Karpas-422 (cell line): Measurements from ENCODE around the gene CXXC5. TPM values are rescaled to one million over a fixed set of nuclear protein-coding genes. Genes with fewer than 3 reads are reported as not detected.
A peak's percentile ranks its signal among the peaks of the same experiment; 100 is the strongest.

Experiments
- DNase-seq: peaks from one replicate; pipeline ENCODE4 v3.0.0-alpha.2; 2015
- H2AFZ ChIP-seq: fragments of 200-600 bp; sonication (generic); 2 replicates; pipeline ENCODE4 v1.6.1; 2014; ENCODE audit warnings: antibody characterized with exemption, low read length, mixed read lengths
- H3K27ac ChIP-seq: fragments of 200-600 bp; sonication (generic); 2 replicates; pipeline ENCODE4 v1.5.1; 2014; ENCODE audit warnings: mild to moderate bottlenecking, low read length, moderate library complexity
- H3K27me3 ChIP-seq: fragments of 200-600 bp; sonication (generic); 2 replicates; pipeline ENCODE4 v1.6.1; 2014; ENCODE audit warnings: low read length, mixed read lengths
- H3K36me3 ChIP-seq: fragments of 200-600 bp; sonication (generic); 2 replicates; pipeline ENCODE4 v1.6.1; 2014; ENCODE audit warnings: low read length, mixed read lengths; ENCODE audit not compliant: insufficient read depth
- H3K4me1 ChIP-seq: fragments of 200-600 bp; sonication (generic); 2 replicates; pipeline ENCODE4 v1.6.1; 2014; ENCODE audit warnings: mild to moderate bottlenecking, low read length, mixed read lengths
- H3K4me2 ChIP-seq: fragments of 200-600 bp; sonication (generic); 2 replicates; pipeline ENCODE4 v1.6.1; 2014; ENCODE audit warnings: low read length, low read depth, mild to moderate bottlenecking; ENCODE audit not compliant: poor library complexity, severe bottlenecking
- H3K4me3 ChIP-seq: fragments of 200-600 bp; sonication (generic); 2 replicates; pipeline ENCODE4 v1.5.1; 2014; ENCODE audit warnings: mild to moderate bottlenecking, antibody characterized with exemption, low read length, mixed read lengths
- H3K79me2 ChIP-seq: fragments of 200-600 bp; sonication (generic); 2 replicates; pipeline ENCODE4 v1.6.1; 2014; ENCODE audit warnings: mild to moderate bottlenecking, low read length, mixed read lengths
- H3K9ac ChIP-seq: fragments of 200-600 bp; sonication (generic); 2 replicates; pipeline ENCODE4 v1.6.0; 2014; ENCODE audit warnings: low read length
- H3K9me2 ChIP-seq: fragments of 200-600 bp; sonication (generic), shearing (Covaris generic); replicated peaks from 2 replicates; pipeline ENCODE4 v1.6.0; 2014; ENCODE audit warnings: mild to moderate bottlenecking, low read length, moderate library complexity; ENCODE audit not compliant: insufficient read depth
- H3K9me3 ChIP-seq: fragments of 300-700, 200-600 bp; sonication (generic); 2 replicates; pipeline ENCODE4 v1.6.1; 2014; ENCODE audit warnings: low read length, mixed read lengths
- H4K20me1 ChIP-seq: fragments of 200-600 bp; sonication (generic); 2 replicates; pipeline ENCODE4 v1.6.1; 2014; ENCODE audit warnings: mild to moderate bottlenecking, antibody characterized with exemption, low read length, low read depth; ENCODE audit not compliant: insufficient read depth
- total RNA-seq: library from RNA; depleted of rRNA; stranded (reverse); fragments of >200 nt; shearing (Covaris generic); gene quantifications from 2 replicates; pipeline ENCODE4 v1.2.3, GENCODE V29; 2014; ENCODE audit warnings: low replicate concordance

Gene CXXC5
- total RNA-seq, 1 experiment from 2014 or later = 2.9 TPM

DNA sequence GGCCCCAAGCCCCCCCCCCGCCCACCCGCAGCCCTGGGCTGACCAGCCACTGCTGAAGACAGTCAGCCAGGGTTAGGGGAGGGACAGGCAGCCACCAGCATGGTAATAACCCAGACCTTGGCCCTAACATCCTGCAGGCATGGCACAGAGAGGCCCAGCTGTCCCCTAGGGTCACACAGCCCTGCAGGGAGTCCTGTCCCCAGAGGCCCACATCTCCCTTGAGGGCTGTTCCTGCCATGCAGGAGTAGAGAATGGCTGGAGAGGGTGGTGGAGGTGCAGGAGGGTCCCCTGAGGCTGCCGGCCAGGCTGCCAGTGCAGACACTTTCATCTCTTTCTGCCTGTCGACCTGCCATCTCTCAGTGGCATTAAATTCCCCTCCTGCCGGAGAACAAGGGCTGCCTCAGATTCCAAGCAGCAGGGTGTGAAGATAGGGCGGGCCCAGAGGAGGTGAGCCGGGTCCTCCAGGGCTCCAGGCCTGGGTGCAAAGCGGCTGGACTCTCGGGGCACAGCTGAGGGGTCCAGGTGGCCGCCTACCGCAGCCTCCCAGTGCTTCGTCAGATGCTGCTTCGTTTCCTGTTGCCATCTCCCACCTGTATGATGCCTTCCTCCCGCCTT lies 40.0 kb downstream of the CXXC5 start:
- H3K4me1 ChIP-seq = peaks cover 25% of the 10 kb centered on the region
- H2AFZ ChIP-seq = no peak overlapping the region
- no peak overlapping the region for H3K9ac ChIP-seq
- no peaks in the 10 kb centered on the region for H3K36me3 ChIP-seq
- no peak overlapping the region for H3K27ac ChIP-seq
- 0 out of 2 replicates have a peak, but pooled peaks cover 3% of the 10 kb centered on the region for H4K20me1 ChIP-seq
- H3K4me3 ChIP-seq = no peak overlapping the region
- no peaks in the 10 kb centered on the region for H3K9me3 ChIP-seq
- no peaks in the 10 kb centered on the region for H3K79me2 ChIP-seq
- DNase-seq = no peak
- H3K9me2 ChIP-seq = no peaks in the 10 kb centered on the region
- no peaks in the 10 kb centered on the region for H3K27me3 ChIP-seq
- no peak overlapping the region for H3K4me2 ChIP-seq

DNA sequence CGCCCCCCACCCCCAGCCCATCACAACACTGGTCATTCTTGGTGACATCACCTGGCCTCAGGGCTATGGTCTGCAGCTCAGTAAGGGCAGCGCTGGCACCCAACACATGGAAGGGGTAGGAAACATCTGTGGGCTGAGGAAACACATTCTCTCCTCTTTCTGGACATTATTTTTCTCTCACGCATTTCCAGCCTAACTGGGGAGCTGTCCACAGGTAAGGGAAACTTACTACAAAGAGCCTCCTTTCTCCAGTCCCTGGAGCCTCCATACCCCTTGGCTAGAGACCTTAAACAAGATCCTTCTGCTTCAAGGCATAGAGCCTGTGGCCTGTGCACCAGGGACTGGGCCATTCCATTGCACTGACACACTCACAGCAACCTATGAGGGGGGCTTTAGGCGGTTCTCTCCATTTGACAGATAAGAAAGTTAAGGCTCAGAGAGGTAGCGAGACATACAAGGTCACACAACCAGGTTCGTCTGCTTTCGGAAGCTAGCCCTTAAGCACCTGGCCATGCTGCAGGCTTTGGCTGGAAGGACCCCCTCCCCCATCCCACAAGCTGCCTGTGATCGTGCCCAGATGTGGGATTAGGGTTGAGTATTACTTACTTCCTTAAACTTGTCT lies 40.7 kb downstream of the CXXC5 start:
- Histone ChIP-seq H3K9me3 (no peaks in the 10 kb centered on the region), H3K4me2 (no peak overlapping the region), H4K20me1 (0 out of 2 replicates have a peak, but pooled peaks cover 3% of the 10 kb centered on the region), H3K27me3 (no peaks in the 10 kb centered on the region), H3K79me2 (no peaks in the 10 kb centered on the region), H3K4me3 (no peak overlapping the region), H2AFZ (no peak overlapping the region), H3K9me2 (no peaks in the 10 kb centered on the region), H3K27ac (no peak overlapping the region), H3K36me3 (no peaks in the 10 kb centered on the region), H3K9ac (no peak overlapping the region), H3K4me1 (peaks cover 25% of the 10 kb centered on the region)
- no peak for DNase-seq

DNA sequence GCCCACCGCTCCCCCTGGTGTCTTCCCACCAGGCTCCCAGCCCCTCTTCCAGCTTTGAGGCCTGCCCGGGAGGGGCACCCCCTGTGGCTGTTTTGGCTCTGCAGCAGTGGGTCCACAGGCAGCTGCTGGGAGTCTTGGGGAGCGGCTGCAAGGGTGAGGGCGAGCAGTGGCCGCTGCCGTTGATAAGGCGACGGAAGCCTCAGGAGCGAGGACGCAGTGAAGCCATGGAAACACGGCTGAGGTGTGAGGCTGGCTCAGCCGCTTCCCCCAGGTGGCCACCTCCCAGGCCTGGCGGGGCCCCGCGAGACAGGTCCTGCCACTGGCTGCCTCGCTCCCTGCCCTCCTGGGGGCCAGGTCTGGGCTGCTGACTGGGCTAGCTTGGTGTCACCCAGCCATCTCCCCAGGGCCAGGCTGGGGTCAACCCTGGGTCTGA lies 41.5 kb downstream of the CXXC5 start:
- no peaks in the 10 kb centered on the region for H3K9me3 ChIP-seq
- no peak overlapping the region for H2AFZ ChIP-seq
- H3K9me2 ChIP-seq = no peaks in the 10 kb centered on the region
- no peaks in the 10 kb centered on the region for H3K36me3 ChIP-seq
- no peak overlapping the region for H3K4me3 ChIP-seq
- H3K4me1 ChIP-seq = peaks cover 19% of the 10 kb centered on the region
- no peaks in the 10 kb centered on the region for H3K79me2 ChIP-seq
- no peak for DNase-seq
- H3K27me3 ChIP-seq = no peaks in the 10 kb centered on the region
- H3K4me2 ChIP-seq = no peak overlapping the region
- no peak overlapping the region for H3K27ac ChIP-seq
- H4K20me1 ChIP-seq = 0 out of 2 replicates have a peak, but pooled peaks cover 7% of the 10 kb centered on the region
- no peak overlapping the region for H3K9ac ChIP-seq

GRCh38 chr5:139690064-139690802 lies 42.1 kb downstream of the CXXC5 start:
- H3K36me3 ChIP-seq = no peaks in the 10 kb centered on the region
- H2AFZ ChIP-seq = no peak overlapping the region
- no peaks in the 10 kb centered on the region for H3K27me3 ChIP-seq
- H3K9ac ChIP-seq = no peak overlapping the region
- 0 out of 2 replicates have a peak, but pooled peaks cover 7% of the 10 kb centered on the region for H4K20me1 ChIP-seq
- H3K9me2 ChIP-seq = no peaks in the 10 kb centered on the region
- no peak overlapping the region for H3K4me3 ChIP-seq
- H3K79me2 ChIP-seq = no peaks in the 10 kb centered on the region
- no peak overlapping the region for H3K27ac ChIP-seq
- peak; percentile 76 for DNase-seq
- H3K9me3 ChIP-seq = no peaks in the 10 kb centered on the region
- peaks cover 19% of the 10 kb centered on the region for H3K4me1 ChIP-seq
- no peak overlapping the region for H3K4me2 ChIP-seq

- no peak overlapping the region for H3K4me2 ChIP-seq
- H3K4me3 ChIP-seq = no peak overlapping the region
- H4K20me1 ChIP-seq = 0 out of 2 replicates have a peak, but pooled peaks cover 7% of the 10 kb centered on the region
- H3K9ac ChIP-seq = no peak overlapping the region
- H2AFZ ChIP-seq = no peak overlapping the region
- no peaks in the 10 kb centered on the region for H3K27me3 ChIP-seq
- no peaks in the 10 kb centered on the region for H3K9me3 ChIP-seq
- H3K4me1 ChIP-seq = peaks cover 19% of the 10 kb centered on the region
- H3K27ac ChIP-seq = no peak overlapping the region
- no peaks in the 10 kb centered on the region for H3K79me2 ChIP-seq
- no peaks in the 10 kb centered on the region for H3K9me2 ChIP-seq
- H3K36me3 ChIP-seq = no peaks in the 10 kb centered on the region
- no peak for DNase-seq
Observed at GRCh38 chr5:139690803-139691629, 42.9 kb downstream of the CXXC5 start.

- H3K27ac ChIP-seq = no peak overlapping the region
- H4K20me1 ChIP-seq = 0 out of 2 replicates have a peak, but pooled peaks cover 7% of the 10 kb centered on the region
- DNase-seq = no peak
- no peak overlapping the region for H2AFZ ChIP-seq
- H3K4me2 ChIP-seq = no peak overlapping the region
- no peaks in the 10 kb centered on the region for H3K79me2 ChIP-seq
- no peaks in the 10 kb centered on the region for H3K27me3 ChIP-seq
- H3K4me1 ChIP-seq = peaks cover 19% of the 10 kb centered on the region
- no peak overlapping the region for H3K9ac ChIP-seq
- H3K36me3 ChIP-seq = no peaks in the 10 kb centered on the region
- H3K9me2 ChIP-seq = no peaks in the 10 kb centered on the region
- H3K9me3 ChIP-seq = no peaks in the 10 kb centered on the region
- H3K4me3 ChIP-seq = no peak overlapping the region
Observed at GRCh38 chr5:139692148-139692547, 44.0 kb downstream of the CXXC5 start.

GRCh38 chr5:139692679-139693308 lies 44.6 kb downstream of the CXXC5 start:
- H3K4me2 ChIP-seq = no peak overlapping the region
- no peaks in the 10 kb centered on the region for H3K9me2 ChIP-seq
- H3K27me3 ChIP-seq = no peaks in the 10 kb centered on the region
- DNase-seq = no peak
- no peak overlapping the region for H3K4me3 ChIP-seq
- no peak overlapping the region for H3K27ac ChIP-seq
- H3K9me3 ChIP-seq = no peaks in the 10 kb centered on the region
- H3K4me1 ChIP-seq = peaks cover 19% of the 10 kb centered on the region
- H3K9ac ChIP-seq = no peak overlapping the region
- no peaks in the 10 kb centered on the region for H3K36me3 ChIP-seq
- no peak overlapping the region for H2AFZ ChIP-seq
- H3K79me2 ChIP-seq = no peaks in the 10 kb centered on the region
- H4K20me1 ChIP-seq = 0 out of 2 replicates have a peak, but pooled peaks cover 7% of the 10 kb centered on the region
